ENCODE measurements around the gene SRGAP1. TPM values are rescaled to one million over a fixed set of nuclear protein-coding genes. Genes with fewer than 3 reads are reported as not detected.

Gene SRGAP1
- total and polyA plus RNA-seq, 2 of the 4 experiments (the other 2 are of a cell fraction): 10.0 to 10.2 TPM

DNA sequence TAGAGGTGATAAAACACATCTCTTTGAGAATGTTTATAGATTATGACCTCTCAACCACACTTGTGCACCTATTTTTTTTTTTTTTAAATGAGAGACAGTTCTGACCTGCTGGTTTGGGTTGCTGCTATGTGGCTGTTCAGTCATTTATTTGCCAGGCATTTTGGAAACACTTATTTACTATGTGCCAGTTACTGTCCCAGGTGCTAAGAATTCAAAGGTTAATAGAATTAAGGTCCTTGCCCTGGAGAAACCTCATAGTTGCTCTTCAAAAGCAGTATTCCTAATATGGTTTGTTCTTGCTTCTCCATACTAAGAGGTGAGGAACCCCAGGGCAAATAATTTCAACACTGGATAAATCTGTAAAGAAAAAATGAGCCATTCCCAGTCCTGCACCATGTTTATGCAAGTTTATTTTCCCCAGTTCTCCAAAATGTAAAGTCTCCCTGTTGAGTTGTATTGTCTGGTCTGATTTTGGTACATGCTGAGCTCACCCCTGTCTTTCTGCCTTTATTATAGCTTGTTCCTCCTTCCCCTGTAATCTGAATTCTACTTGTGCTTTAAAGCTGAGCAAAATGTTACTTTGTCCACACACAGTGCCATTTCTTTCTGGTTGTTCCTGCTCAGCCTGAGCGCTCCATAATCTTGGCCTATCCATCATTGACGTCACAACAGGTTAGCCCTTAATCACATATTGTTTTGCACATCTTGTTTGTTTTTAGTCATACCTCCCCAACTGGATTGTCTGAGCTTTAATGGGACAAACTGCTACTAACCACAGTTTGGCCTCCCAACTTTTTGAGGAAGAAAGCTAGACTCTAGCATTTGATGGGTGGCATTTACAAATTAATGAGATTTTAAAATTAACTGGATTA lies 56.7 kb downstream of the SRGAP1 start (continued):
- TF ChIP-seq CEBPB (IDR thresholded peaks at IDR 0.05; ENCODE audit: low read depth, low read length): no peak
- no peak for TF ChIP-seq CHD1 (IDR thresholded peaks at IDR 0.05; ENCODE audit: low read depth, low read length)

DNA sequence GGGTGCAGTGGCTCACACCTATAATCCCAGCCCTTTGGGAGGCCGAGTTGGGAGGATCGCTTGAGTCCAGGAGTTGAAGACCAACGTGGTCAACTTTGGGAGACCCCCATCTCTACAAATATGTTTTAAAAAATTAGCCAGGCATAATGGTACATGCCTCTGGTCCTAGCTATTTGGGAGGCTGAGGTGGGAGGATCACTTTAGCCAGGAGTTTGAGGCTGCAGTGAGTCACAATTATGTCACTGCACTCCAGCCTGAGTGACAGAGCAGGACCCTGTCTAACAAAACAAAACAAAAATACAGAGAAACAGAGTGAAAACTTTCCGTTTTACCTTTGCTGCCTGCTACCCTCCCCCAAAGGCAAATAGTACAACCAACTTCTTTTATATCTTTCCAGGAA lies 60.2 kb downstream of the SRGAP1 start:
- Histone ChIP-seq H2AFZ (replicated peaks; ENCODE audit: low read length, poor library complexity) (no peak overlapping the region), H3K4me2 (ENCODE audit: low read depth, low read length) (no peak overlapping the region), H3K23ac (ENCODE audit: low read depth, low read length) (no peak overlapping the region), H3K27ac (ENCODE audit: insufficient read depth, low read length) (no peak overlapping the region), H2BK15ac (ENCODE audit: low read depth, low read length) (no peak overlapping the region), H4K5ac (ENCODE audit: low read depth, low read length) (no peak overlapping the region), H3K18ac (ENCODE audit: low read depth, low read length) (no peak overlapping the region), H2BK5ac (ENCODE audit: low read depth, low read length, poor library complexity, severe bottlenecking) (no peak overlapping the region), H3K9me1 (ENCODE audit: insufficient read depth, low read length) (peaks cover 4% of the 10 kb centered on the region; the same call in 1 of the 2 replicates), H3K27me3 (ENCODE audit: control insufficient read depth, insufficient read depth, low read length) (no peaks in the 10 kb centered on the region), H3K79me1 (ENCODE audit: low read depth in 1 of 2, low read length in 2 of 2) (peaks cover 11 to 56% of the 10 kb centered on the region in 2 experiments), H3K4ac (ENCODE audit: low read depth, low read length) (no peak overlapping the region), H4K20me1 (ENCODE audit: insufficient read depth, low read length) (peaks cover 58% of the 10 kb centered on the region), H2BK20ac (ENCODE audit: low read depth, low read length) (no peak overlapping the region), H4K8ac (ENCODE audit: low read depth in 2 of 2, low read length in 2 of 2) (no peak overlapping the region), H3K9me3 (ENCODE audit: control insufficient read depth, insufficient read depth, low read length) (no peaks in the 10 kb centered on the region), H3K56ac (ENCODE audit: extremely low read depth, insufficient read depth, low read length) (no peak overlapping the region), H3K14ac (replicated peaks; ENCODE audit: low read depth, low read length) (no peak overlapping the region), H2AK9ac (replicated peaks; ENCODE audit: low read depth, low read length, poor library complexity) (no peak overlapping the region), H3K9ac (ENCODE audit: low read depth, low read length) (no peak overlapping the region), H3K4me3 (ENCODE audit: insufficient read depth, low read depth, low read length) (no peak overlapping the region), H4K91ac (ENCODE audit: insufficient read depth, low read depth, low read length) (no peak overlapping the region), H2BK120ac (ENCODE audit: low read depth, low read length) (no peak overlapping the region), H3K4me1 (ENCODE audit: control insufficient read depth, insufficient read depth, low read length) (peaks cover 6% of the 10 kb centered on the region), H3K36me3 (ENCODE audit: control insufficient read depth, insufficient read depth, low read length) (no peaks in the 10 kb centered on the region; the same call in 1 of the 2 replicates), H2AK5ac (ENCODE audit: low read depth, low read length) (no peak overlapping the region)
- ChIA-PET CTCF (interaction anchor here (0.6 kb wide), 1 partner anchor 44 kb away, joined by 3 read pairs; no protein-coding TSS in a partner anchor), POLR2A (ENCODE audit: unreplicated experiment) (no interaction called here)
- no TSS peak for BruUV-seq (replicated peaks)
- WGBS, 2 experiments (ENCODE audit: extremely low coverage in 2 of 2, insufficient read length in 1 of 2): no CpG with 5 or more reads among the region's 4 CpGs
- ATAC-seq (ENCODE audit: low read depth) (no peak), DNase-seq (no peak)
- dilution Hi-C loops (cut with HindIII; ENCODE audit: low sequenced_read_pairs, unreplicated experiment) (no loop called here), intact Hi-C loops (cut with micrococcal nuclease) (no loop called here), in situ Hi-C loops (cut with MboI; ENCODE audit: low sequenced_read_pairs) (no loop called here)
- no peak for TF ChIP-seq RFX5 (IDR thresholded peaks at IDR 0.05; ENCODE audit: low read depth, low read length)
- TF ChIP-seq POLR2A (IDR thresholded peaks at IDR 0.05; ENCODE audit: low read depth, low read length): no peak
- TF ChIP-seq FOS (IDR thresholded peaks at IDR 0.05; ENCODE audit: low read depth, low read length): no peak
- TF ChIP-seq SMC3 (IDR thresholded peaks at IDR 0.05; ENCODE audit: low read depth, low read length): no peak
- TF ChIP-seq, protein P1, sequence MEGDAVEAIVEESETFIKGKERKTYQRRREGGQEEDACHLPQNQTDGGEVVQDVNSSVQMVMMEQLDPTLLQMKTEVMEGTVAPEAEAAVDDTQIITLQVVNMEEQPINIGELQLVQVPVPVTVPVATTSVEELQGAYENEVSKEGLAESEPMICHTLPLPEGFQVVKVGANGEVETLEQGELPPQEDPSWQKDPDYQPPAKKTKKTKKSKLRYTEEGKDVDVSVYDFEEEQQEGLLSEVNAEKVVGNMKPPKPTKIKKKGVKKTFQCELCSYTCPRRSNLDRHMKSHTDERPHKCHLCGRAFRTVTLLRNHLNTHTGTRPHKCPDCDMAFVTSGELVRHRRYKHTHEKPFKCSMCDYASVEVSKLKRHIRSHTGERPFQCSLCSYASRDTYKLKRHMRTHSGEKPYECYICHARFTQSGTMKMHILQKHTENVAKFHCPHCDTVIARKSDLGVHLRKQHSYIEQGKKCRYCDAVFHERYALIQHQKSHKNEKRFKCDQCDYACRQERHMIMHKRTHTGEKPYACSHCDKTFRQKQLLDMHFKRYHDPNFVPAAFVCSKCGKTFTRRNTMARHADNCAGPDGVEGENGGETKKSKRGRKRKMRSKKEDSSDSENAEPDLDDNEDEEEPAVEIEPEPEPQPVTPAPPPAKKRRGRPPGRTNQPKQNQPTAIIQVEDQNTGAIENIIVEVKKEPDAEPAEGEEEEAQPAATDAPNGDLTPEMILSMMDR (conservative IDR thresholded peaks at IDR 0.05; ENCODE audit: low read depth, low read length): no peak
- TF ChIP-seq BHLHE40 (IDR thresholded peaks at IDR 0.05; ENCODE audit: low read depth, low read length): no peak
- no peak for TF ChIP-seq MAFK (IDR thresholded peaks at IDR 0.05; ENCODE audit: low read depth, low read length)
- TF ChIP-seq RAD21 (IDR thresholded peaks at IDR 0.05; ENCODE audit: low read length): no peak
- no peak for TF ChIP-seq MXI1 (IDR thresholded peaks at IDR 0.05; ENCODE audit: borderline replicate concordance, low read depth, low read length)
- TF ChIP-seq, protein P2, sequence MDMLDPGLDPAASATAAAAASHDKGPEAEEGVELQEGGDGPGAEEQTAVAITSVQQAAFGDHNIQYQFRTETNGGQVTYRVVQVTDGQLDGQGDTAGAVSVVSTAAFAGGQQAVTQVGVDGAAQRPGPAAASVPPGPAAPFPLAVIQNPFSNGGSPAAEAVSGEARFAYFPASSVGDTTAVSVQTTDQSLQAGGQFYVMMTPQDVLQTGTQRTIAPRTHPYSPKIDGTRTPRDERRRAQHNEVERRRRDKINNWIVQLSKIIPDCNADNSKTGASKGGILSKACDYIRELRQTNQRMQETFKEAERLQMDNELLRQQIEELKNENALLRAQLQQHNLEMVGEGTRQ (IDR thresholded peaks at IDR 0.05; ENCODE audit: low read depth, low read length): no peak
- TF ChIP-seq NFE2L2 (IDR thresholded peaks at IDR 0.05; ENCODE audit: low read depth, low read length): no peak
